Cortex of kidney (tissue), 1 donor: ENCODE measurements around the gene FICD.
"Not testable (repeated sequence)": the region's sequence is repeated elsewhere in the genome, so short reads cannot be mapped to it uniquely, and the experiment has no call there.

ENCODE experiments used
- DNase-seq: peaks from one replicate; lab custom pipeline; 2025; lab: John Stamatoyannopoulos, UW

Gene FICD

GRCh38 chr12:108514973-108515814 lies at the start of gene FICD:
FICD (plus strand) TSS chr12:108515277; CDS start chr12:108516973, 1,696 bp downstream.
- DNase-seq: peak; percentile 74

- no peak for DNase-seq
Observed at GRCh38 chr12:108465417-108465816, 49.7 kb upstream of the FICD start.

DNA sequence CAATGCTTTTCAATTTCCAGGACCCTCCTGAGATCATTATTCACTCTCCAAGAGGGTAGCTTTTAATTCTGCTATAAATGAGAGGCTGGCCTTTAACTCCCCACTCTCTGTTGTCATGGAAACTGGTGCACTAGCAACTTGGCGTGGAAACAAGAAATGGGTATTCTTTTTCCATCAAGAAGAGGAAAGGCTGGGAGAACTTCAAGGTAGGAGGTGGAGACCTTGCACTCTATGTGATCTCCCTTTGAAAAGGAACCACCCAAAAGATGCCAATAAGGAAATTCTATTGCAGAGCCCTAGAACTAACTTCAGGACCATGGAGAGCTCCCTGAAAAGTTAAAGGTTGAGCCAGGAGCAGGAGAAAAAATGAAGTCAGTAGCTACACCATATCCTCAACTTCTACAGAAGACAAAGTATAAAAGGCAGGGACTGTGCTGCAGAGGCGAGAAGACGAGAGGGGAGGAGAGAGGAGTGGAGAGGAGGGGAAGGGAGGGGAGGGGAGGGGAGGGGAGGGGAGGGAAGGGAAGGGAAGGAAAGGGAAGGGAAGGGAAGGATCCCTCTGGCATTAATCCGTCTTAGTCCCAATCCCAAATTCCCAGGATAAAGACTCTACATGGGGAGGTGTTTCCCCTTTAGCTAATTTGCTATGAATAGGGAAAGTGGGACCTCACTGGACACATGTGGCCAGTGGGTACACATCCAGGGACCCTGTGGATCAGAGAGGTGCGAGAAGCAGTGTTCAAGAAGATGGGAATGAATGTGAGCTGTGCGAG lies 46.7 kb upstream of the FICD start:
- no peak for DNase-seq

DNA sequence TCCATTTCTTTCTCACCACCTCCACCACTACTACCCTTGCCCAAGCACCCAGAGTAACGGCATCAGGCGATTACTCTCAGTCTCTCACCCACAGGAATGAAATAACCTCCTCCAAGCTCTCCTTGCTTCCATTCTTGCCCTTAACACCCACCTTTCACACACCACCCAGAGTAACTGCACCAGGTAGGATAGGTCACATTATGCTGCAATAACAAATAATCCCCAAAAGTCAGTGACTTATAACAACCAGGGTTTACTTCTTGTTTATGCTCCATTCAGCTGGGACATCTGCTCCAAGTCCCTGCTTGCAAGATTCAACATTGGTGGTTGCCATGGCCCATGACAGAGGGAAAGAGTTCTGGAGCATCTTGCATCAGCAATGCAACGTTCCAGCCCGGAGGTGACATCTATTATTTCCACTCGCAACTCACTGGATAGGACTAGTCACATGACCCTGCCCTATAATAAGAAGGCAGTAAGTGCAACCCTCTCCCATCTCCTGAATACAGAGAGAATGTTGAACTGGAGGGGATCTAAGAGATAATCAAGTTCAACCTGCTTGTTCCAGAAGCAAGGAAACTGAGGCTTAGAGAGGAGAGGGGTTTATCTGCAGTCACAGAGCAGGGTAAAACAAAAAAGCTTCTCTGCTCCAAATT lies 41.5 kb upstream of the FICD start:
- DNase-seq: no peak

GRCh38 chr12:108475396-108475795 lies 39.7 kb upstream of the FICD start:
- DNase-seq: no peak

DNA sequence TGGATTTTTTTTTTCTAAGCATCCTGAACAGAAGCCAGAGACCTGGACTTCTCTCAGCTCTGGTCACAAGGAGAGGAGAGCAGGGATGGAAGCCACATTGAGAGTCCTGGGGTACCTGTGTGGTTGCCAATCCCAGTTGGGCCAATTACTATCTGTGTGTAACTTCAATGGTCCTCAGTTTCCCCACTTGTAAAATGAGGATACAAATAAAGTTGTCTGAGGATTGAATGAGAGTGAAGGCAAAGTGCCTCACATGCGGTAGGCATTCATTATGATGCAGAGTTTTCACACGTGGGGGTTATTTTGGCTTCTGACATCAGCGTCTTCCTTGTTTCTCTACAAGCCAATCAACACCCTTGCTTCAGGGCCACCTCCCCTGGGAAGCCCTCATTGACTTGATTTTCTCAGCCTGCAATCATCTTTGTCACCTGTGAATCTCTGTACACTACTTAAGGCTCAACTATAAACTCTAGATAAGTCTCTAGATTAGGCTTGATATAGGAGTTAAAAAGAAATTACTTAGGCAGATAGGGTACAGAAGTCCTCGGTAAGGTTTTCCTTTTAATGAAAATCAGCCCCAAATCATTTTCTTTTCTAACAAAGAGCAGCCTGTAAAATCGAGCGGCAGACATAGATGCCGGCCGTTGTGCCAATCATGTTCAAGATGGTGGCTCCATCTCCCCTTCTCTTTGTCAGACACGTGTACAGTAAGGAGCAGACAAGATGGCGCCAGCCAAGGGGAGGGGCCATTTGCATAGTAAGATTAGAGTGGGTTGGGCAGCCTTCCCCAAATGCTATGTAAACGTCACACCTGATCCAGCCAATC lies 37.8 kb upstream of the FICD start:
- no peak for DNase-seq

- no peak for DNase-seq
Observed at GRCh38 chr12:108477881-108478259, 37.2 kb upstream of the FICD start.

- no peak for DNase-seq
Observed at GRCh38 chr12:108478611-108479206, 36.4 kb upstream of the FICD start.

GRCh38 chr12:108479364-108480070 lies 35.6 kb upstream of the FICD start:
- DNase-seq: no peak

DNA sequence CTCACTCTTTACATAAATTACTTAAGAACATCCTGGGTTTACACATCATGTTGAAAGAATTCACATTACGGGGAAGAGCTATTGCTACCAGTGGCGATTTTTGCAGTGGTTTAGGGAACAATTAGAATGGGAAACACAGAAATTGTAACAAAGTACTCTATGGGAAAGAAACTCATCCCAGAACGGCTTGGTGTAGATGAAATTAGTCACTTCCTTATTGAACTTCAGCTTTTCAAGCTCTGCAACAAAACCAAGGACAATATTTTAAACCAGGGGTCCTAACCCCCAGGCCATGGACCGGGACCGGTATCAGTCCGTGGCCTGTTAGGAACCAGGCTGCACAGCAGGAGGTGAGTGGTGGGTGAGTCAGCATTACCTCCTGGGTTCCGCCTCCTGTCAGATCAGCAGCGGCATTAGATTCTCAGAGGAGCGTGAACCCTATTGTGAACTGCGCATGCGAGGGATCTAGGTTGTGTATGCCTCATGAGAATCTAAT lies 32.3 kb upstream of the FICD start:
- no peak for DNase-seq

GRCh38 chr12:108483213-108484059 lies 31.6 kb upstream of the FICD start:
- no peak for DNase-seq

GRCh38 chr12:108484431-108484830 lies 30.6 kb upstream of the FICD start:
- no peak for DNase-seq

DNA sequence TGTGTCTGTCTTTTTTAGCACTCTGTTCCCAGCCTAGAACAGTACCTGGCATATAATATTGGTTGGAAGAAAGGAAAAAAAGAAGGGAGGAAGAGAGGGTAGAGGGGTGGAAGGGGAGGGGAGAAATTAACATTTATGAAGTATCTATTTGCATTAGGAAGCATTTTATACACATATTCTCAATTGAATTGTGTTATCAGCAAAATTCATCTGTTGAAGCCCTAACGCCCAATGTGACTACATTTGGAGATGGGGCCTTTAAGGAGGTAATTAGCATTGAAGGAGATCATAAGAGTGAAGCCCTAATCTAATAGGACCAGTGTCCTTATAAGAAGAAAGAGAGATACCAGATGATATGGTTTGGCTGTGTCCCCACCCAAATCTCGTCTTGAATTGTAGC lies 30.2 kb upstream of the FICD start:
- DNase-seq: no peak

DNA sequence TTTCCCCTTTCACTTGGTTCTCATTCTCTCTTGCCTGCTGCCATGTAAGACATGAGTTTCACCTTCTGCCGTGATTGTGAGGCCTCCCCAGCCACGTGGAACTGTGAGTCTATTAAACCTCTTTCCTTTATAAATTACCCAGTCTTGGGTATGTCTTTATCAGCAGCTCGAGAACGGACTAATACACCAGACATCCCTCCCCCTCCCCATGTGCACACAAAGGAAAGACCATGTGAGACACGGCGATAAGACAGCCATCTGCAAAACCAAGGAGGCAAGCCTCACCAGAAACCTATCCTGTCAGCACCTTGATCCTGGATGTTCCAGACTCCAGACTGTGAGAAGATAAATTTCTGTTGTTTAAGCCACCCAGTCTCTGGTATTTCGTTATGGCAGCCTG lies 29.7 kb upstream of the FICD start:
- DNase-seq: not testable (repeated sequence)

DNA sequence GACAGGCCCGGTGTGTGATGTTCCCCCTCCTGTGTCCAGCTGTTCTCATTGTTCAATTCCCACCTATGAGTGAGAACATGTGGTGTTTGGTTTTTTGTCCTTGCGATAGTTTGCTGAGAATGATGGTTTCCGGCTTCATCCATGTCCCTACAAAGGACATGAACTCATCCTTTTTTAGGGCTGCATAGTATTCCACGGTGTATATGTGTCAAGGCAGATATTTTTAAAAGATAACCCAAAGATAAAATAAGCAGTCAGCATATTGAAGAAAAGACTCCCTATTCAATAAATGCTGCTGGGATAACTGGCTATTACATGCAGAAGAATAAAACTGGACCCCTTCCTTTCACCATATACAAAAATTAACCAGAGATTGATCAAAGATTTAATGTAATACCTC lies 28.0 kb upstream of the FICD start:
- DNase-seq: not testable (repeated sequence)

DNA sequence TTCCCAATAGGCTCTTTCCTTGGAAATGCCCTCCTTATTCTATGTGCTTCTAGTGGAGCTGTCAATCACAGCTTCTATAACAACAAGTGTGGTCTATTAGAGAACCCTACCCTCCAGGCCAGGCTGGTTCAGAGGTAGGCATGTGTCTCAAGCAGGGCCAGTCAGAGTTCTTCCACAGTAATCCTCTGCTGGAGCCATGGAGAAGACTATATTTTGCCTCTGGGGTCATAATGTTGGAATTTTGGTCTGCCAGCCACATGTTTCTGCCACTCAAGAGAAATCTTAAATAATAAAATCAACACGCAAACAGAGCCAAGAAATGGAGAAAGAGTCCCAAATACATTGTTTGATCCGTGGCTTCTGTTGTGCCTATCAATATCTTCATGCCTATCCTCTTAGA lies 23.8 kb upstream of the FICD start:
- no peak for DNase-seq

DNA sequence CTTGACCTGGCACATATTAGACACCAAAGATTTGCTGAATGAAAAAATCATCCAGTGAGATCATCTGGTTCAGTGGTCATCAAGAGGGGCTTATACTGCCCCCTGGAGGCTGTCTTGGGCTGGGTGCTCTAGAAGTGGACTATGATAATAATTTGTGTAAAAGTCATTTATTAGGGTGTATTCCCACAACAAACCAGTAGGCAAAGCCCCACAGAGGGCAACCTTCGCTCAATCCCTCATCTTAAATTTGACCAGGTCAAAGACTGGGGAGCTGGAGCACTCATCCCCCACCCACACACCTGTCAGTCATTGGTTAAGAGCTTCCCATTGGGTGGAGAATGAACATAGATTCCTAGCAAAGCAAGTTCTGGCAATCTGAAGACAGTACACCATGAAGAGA lies 20.0 kb upstream of the FICD start:
- DNase-seq: no peak

- no peak for DNase-seq
Observed at GRCh38 chr12:108495823-108496579, 19.1 kb upstream of the FICD start.

DNA sequence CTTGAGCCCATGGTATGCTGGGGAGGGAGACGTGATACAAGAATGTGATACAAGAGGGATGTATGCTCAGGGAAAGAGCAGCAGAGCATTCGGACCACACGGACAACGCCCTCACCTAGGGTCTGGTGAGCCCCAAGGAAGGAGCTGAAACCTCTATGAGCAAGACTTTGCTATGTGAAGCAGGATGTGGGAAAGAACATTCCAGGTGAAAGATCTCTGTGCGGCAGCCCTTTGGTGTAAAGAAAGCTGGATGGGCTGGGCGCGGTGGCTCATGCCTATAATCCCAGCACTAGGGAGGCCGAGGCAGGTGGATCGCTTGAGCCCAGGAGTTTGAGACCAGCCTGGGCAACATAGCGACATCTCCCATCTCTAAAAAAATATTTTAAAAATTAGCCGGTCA lies 16.9 kb upstream of the FICD start:
- no peak for DNase-seq
